Cardiac fibroblast (primary cell): ENCODE measurements around the gene RARA.

Experiments
- DNase-seq, 2 donors: peaks; one replicate each; pipeline versions ENCODE4 v3.0.0 to v3.0.0-alpha.2; 2010; ENCODE audit warnings: low read depth in 2 of 2
- H3K4me3 ChIP-seq, 2 donors: replicated peaks in 1 of 2; 1 replicate in 1 of 2; 2 replicates in 1 of 2; pipeline ENCODE4 v1.5.1; 2011; ENCODE audit warnings: low read depth in 2 of 2, low read length in 2 of 2, mild to moderate bottlenecking in 2 of 2, moderate library complexity in 1 of 2
- TF ChIP-seq, protein P1 (sequence below): IDR thresholded peaks from one replicate; pipeline ENCODE4 v1.5.1; 2011; ENCODE audit warnings: low read depth, mild to moderate bottlenecking, low read length, inconsistent platforms

RARA gene

DNA sequence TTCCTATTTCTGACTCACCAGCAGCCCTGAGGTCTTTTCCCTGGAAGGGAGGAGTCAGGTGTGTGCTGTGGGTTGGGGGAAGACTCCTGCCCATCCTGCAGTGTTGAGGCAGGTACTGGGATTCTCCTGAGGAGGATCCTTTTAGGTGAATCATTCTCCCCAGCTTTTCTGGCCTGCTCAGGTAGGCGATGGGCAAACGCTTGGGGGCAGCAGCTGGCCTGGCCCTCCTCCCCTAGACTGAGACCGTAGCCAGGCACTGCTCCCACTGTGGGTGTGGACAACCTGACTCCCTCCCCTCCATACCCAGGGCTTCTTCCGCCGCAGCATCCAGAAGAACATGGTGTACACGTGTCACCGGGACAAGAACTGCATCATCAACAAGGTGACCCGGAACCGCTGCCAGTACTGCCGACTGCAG lies 40.5 kb downstream of the RARA start:
- H3K4me3 ChIP-seq: no peak overlapping the region
- no peak for DNase-seq
- TF ChIP-seq, protein P1, sequence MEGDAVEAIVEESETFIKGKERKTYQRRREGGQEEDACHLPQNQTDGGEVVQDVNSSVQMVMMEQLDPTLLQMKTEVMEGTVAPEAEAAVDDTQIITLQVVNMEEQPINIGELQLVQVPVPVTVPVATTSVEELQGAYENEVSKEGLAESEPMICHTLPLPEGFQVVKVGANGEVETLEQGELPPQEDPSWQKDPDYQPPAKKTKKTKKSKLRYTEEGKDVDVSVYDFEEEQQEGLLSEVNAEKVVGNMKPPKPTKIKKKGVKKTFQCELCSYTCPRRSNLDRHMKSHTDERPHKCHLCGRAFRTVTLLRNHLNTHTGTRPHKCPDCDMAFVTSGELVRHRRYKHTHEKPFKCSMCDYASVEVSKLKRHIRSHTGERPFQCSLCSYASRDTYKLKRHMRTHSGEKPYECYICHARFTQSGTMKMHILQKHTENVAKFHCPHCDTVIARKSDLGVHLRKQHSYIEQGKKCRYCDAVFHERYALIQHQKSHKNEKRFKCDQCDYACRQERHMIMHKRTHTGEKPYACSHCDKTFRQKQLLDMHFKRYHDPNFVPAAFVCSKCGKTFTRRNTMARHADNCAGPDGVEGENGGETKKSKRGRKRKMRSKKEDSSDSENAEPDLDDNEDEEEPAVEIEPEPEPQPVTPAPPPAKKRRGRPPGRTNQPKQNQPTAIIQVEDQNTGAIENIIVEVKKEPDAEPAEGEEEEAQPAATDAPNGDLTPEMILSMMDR: no peak

DNA sequence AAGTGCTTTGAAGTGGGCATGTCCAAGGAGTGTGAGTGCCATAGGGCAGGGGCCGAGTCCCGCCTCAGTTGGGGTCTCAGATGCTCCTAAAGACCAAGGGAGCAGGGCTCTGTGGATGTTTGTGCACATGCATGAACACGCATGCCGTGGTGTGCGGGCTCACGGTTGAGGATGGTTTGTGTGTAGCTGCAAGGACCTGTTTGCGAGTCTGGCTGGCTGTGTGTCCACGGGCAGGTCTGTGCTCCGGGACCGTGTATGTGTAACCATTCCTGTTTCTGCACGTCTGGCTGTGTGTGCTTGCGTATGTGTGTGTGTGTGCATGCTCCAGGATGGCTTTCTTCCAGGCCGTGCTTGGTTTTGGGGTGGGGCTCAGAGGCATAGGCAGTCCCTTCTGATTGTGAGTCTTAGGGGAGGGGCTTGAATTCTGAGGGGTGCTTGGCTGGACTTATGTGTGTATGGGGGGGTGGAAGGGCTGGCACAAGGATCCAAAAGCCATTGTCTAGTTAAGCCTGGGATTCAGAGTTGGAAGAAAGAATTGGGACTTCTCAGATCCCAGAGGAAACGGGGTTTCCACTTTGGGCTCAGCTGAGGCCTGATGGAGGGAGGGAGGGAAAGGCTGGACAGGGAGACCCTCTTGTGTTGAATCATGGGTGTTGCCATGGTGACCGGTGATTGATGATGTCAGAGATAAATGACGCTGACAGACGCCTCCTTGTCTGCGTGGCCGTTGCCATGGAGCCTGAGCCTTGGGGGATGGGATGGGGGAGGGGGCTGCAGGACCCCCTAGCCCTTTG lies 41.1 kb downstream of the RARA start:
- peak; percentile 56 to 72 for DNase-seq
- TF ChIP-seq, protein P1: no peak

GRCh38 chr17:40350689-40351358 lies 41.8 kb downstream of the RARA start:
- H3K4me3 ChIP-seq: no peak overlapping the region
- DNase-seq: no peak
- TF ChIP-seq, protein P1: no peak

More for the DNA sequence above, 41.1 kb downstream of the RARA start:
- no peak overlapping the region for H3K4me3 ChIP-seq

- TF ChIP-seq, protein P1: no peak
- DNase-seq: no peak
- H3K4me3 ChIP-seq: no peak overlapping the region
Observed at GRCh38 chr17:40351359-40352236, 42.6 kb downstream of the RARA start.

- no peak overlapping the region for H3K4me3 ChIP-seq
- TF ChIP-seq, protein P1: no peak
- DNase-seq: no peak
Observed at GRCh38 chr17:40352237-40352778, 43.3 kb downstream of the RARA start.

GRCh38 chr17:40352779-40353394 lies 43.9 kb downstream of the RARA start:
- no peak for DNase-seq
- TF ChIP-seq, protein P1: no peak
- no peak overlapping the region for H3K4me3 ChIP-seq
